Activated CD4-positive, alpha-beta T cell treated with anti-CD3 and anti-CD28 coated beads for 36 hours (primary cell): ENCODE results near the gene FAM3D. TPM values are rescaled to one million over a fixed set of nuclear protein-coding genes. Genes with fewer than 3 reads are reported as not detected.

Experiments
- ATAC-seq: fragments of 200-7000 bp; cut with Tn5 transposase; one replicate; pipeline ENCODE4 v1.10.0; 2021; ENCODE audit warnings: mild to moderate bottlenecking, moderate library complexity
- CTCF ChIA-PET: fragments of 350-600 bp; sonication (Branson Sonifier 250); formaldehyde crosslinking; loops from one replicate; lab custom pipeline; 2021; ENCODE audit warnings: antibody characterized with exemption; lab: Charles Lee
- POLR2A ChIA-PET: fragments of 350-600 bp; sonication (Branson Sonifier 250); formaldehyde crosslinking; loops from one replicate; lab custom pipeline; 2021; ENCODE audit warnings: antibody characterized with exemption, inconsistent platforms; lab: Charles Lee
- DNase-seq: peaks from one replicate; pipeline ENCODE4 v3.0.0-alpha.2; 2020
- H3K27ac Mint-ChIP-seq: one replicate; pipeline ENCODE4 v1.8.0; 2021; ENCODE audit warnings: mixed read lengths
- H3K27me3 Mint-ChIP-seq: one replicate; pipeline ENCODE4 v1.8.0; 2021; ENCODE audit warnings: mixed read lengths
- H3K36me3 Mint-ChIP-seq: one replicate; pipeline ENCODE4 v1.8.0; 2021; ENCODE audit warnings: low read depth, mixed read lengths
- H3K4me1 Mint-ChIP-seq: one replicate; pipeline ENCODE4 v1.8.0; 2021; ENCODE audit warnings: mixed read lengths
- H3K4me3 Mint-ChIP-seq: one replicate; pipeline ENCODE4 v1.8.0; 2021; ENCODE audit warnings: mild to moderate bottlenecking, moderate library complexity, mixed read lengths
- H3K9me3 Mint-ChIP-seq: one replicate; pipeline ENCODE4 v1.8.0; 2021; ENCODE audit warnings: low read depth, mixed read lengths
- intact Hi-C, 2 experiments: fragments of 100-400 bp; cut with DNase I in 1 of 2; cut with micrococcal nuclease in 1 of 2; formaldehyde crosslinking; loops; one replicate each; pipeline versions ENCODE4 v1.14.2 to v1.15.1; 2022 to 2024; cut with DNase I, micrococcal nuclease
- total RNA-seq, 2 experiments: library from RNA; stranded (reverse); gene quantifications; one replicate each; pipeline ENCODE4 v1.2.3, GENCODE V29; 2021

FAM3D gene
- total RNA-seq, 2 experiments from 2014 or later, result not detected

DNA sequence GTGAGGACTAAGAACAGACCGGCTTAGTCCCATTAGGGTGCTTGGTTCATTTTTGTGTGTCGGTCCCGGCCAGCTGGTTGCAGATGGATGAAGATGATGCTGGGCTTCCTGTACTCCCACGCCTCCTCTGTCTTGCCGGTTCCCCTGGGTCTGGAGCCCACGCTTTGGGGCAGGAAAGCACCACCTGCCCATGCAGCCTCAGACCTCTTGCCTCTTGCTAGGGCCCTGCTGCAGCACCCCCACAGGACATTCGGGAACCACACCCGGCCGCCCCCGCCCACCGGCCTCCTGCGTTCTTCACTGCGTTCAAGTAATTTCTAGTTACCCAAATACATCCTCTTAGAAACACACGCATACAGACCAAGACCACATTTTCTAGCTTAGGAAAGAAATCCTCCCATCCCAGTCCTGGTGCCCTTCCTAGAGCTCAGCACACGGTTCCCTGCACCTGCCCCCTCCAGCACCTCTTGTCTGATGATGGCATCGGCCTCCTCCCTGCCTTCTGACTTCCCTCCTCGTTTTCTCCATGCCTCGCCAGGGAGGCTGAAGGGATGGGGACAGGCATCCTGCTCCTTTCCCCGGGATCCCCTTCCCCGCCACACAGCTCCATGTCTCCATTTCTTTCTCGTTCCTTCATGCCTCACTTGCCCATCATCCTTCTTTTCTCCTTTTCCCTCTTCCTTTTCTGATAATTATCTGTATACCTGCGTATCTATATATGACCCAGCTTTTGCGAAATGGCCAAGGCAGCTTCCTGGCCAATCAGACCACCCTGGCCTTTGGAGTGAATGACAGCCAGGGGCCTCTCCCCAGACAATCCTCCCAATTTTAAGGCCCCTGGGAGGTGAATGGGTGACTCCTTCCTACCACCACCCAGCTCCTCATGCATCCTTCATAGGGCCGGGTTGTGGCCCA lies 30.9 kb downstream of the FAM3D start:
- Mint-ChIP-seq H3K9me3 (no peaks in the 10 kb centered on the region), H3K36me3 (no peaks in the 10 kb centered on the region), H3K4me3 (no peak overlapping the region), H3K27me3 (peaks cover 7% of the 10 kb centered on the region), H3K4me1 (no peaks in the 10 kb centered on the region), H3K27ac (no peak overlapping the region)
- intact Hi-C loops, result no loop called here
- POLR2A ChIA-PET, result no interaction called here
- CTCF ChIA-PET, result interaction anchor here (0.6 to 1.0 kb wide), 3 partner anchors 96 to 491 kb away, joined by 3 to 4 read pairs (median 3); no protein-coding TSS in a partner anchor
- DNase-seq, result no peak
- ATAC-seq, result no peak

GRCh38 chr3:58633157-58633865 lies 33.3 kb downstream of the FAM3D start:
- H3K9me3 Mint-ChIP-seq, result no peaks in the 10 kb centered on the region
- no peak for ATAC-seq
- H3K4me3 Mint-ChIP-seq, result no peak overlapping the region
- no peak for DNase-seq
- no peaks in the 10 kb centered on the region for H3K36me3 Mint-ChIP-seq
- intact Hi-C loops, result no loop called here
- POLR2A ChIA-PET, result no interaction called here
- no peak overlapping the region for H3K27ac Mint-ChIP-seq
- CTCF ChIA-PET, result interaction anchor here (0.7 to 1.4 kb wide), 5 partner anchors 8 to 410 kb away, joined by 3 to 6 read pairs (median 3); partner anchors contain the start of genes HTD2 and RPP14
- peaks cover 7% of the 10 kb centered on the region for H3K27me3 Mint-ChIP-seq
- no peaks in the 10 kb centered on the region for H3K4me1 Mint-ChIP-seq

DNA sequence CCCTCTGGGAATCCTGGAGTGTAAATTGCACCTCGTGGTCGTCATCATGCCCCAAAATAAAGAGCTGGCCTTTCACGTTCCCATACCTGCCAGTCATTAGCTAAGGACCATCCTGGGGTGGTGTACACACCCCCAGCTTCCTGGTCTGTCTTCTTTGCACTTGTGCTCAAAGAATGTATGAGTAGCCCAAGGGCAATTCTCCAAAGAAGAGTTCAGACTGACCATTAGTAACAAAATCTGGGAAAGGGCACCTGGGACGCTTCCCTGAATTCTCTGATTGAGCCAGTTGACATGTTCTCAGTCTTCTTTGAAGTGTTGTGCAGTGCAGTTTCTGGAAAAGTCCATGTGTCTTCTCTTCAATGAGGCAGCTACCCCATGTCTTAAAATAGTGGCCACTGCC lies 34.8 kb downstream of the FAM3D start:
- ChIA-PET CTCF (interaction anchor here (0.8 to 4.5 kb wide), 5 partner anchors 8 to 423 kb away, joined by 3 to 94 read pairs (median 4); no protein-coding TSS in a partner anchor), POLR2A (no interaction called here)
- Mint-ChIP-seq H3K4me3 (no peak overlapping the region), H3K4me1 (no peaks in the 10 kb centered on the region), H3K9me3 (no peaks in the 10 kb centered on the region), H3K36me3 (no peaks in the 10 kb centered on the region), H3K27me3 (peaks cover 7% of the 10 kb centered on the region), H3K27ac (no peak overlapping the region)
- intact Hi-C loops, result loop anchor here (2.0 kb wide), 2 partner anchors 325 to 445 kb away; partner anchors contain the start of genes HTD2 (in 1 of the 2) and RPP14 (in 1 of the 2)
- DNase-seq (no peak), ATAC-seq (no peak)

GRCh38 chr3:58630710-58631092 lies 35.9 kb downstream of the FAM3D start:
- no peak for ATAC-seq
- intact Hi-C loops, result loop anchor here (1.0 to 2.0 kb wide), 6 partner anchors 62 to 444 kb away; partner anchors contain the start of genes HTD2 (in 2 of the 2) and RPP14 (in 2 of the 2)
- Mint-ChIP-seq H3K9me3 (no peaks in the 10 kb centered on the region), H3K27me3 (peaks cover 5% of the 10 kb centered on the region), H3K27ac (no peak overlapping the region), H3K36me3 (no peaks in the 10 kb centered on the region), H3K4me3 (no peak overlapping the region), H3K4me1 (no peaks in the 10 kb centered on the region)
- CTCF ChIA-PET, result interaction anchor here (0.6 to 4.5 kb wide), 26 partner anchors 9 to 453 kb away, joined by 3 to 94 read pairs (median 5); partner anchors contain the start of gene HTD2
- DNase-seq, result no peak
- POLR2A ChIA-PET, result interaction anchor here (1.0 kb wide), 1 partner anchor 61 kb away, joined by 3 read pairs; no protein-coding TSS in a partner anchor

DNA sequence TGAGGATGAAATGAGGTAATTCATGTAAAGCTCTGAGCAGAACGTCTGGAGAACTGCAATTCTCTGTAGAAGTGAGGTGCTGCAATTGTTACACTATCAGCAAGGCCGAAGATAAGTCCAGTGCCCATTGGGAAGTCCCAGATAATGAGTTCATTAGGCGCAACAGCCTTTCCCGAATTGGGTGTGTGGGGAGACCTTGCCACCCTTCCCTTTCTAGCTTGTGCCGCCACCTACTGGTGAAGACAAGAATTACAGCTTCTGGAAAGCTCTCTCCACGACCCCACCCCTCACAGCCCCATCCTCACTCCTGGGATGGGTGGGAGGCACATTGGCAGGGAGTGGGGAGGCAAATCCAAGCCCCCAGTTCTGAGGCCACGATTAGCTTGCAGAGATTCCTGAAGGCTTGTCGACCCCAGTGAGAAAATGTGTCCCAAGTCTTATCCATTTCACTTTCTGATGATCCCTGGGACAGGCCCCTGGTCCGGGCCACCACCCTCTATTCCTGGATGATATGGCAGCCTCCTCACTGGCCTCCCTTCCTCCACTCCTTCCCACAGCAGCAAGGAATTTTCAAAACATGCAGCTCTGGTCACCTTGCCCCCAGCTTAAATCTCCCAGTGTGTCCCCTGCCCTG lies 36.4 kb downstream of the FAM3D start:
- Mint-ChIP-seq H3K4me1 (no peaks in the 10 kb centered on the region), H3K4me3 (no peak overlapping the region), H3K27me3 (peaks cover 5% of the 10 kb centered on the region), H3K9me3 (no peaks in the 10 kb centered on the region), H3K27ac (no peak overlapping the region), H3K36me3 (no peaks in the 10 kb centered on the region)
- DNase-seq, result peak; percentile 77
- intact Hi-C loops, result loop anchor here (1.0 to 2.0 kb wide), 6 partner anchors 62 to 443 kb away; partner anchors contain the start of genes HTD2 (in 2 of the 2) and RPP14 (in 2 of the 2)
- CTCF ChIA-PET, result interaction anchor here (0.6 to 4.5 kb wide), 27 partner anchors 10 to 1459 kb away, joined by 3 to 94 read pairs (median 5); partner anchors contain the start of gene HTD2
- POLR2A ChIA-PET, result interaction anchor here (0.9 to 1.0 kb wide), 2 partner anchors 60 to 63 kb away, joined by 3 to 4 read pairs; no protein-coding TSS in a partner anchor
- ATAC-seq, result peak; percentile 66

DNA sequence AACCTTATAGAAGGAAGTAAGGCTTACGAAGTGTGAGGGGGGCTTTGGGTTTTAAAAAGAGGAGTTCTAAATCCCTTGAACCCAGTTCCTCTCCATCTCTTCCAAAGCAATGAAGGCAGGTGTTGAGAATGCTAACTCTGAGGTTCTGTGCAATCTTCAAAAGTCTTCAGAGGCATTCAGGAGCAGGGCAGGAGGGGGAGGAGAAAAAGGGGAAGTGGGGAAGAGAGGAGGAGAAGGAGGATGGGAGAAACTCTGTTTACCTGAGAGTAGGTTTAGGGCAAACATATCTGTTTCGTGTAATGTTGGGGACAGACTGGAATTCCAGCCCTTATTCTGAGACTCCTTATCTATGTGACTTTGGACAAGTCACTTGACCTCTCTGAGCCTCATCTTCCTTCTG lies 36.9 kb downstream of the FAM3D start:
- no peaks in the 10 kb centered on the region for H3K9me3 Mint-ChIP-seq
- H3K27me3 Mint-ChIP-seq, result peaks cover 5% of the 10 kb centered on the region
- no peak for DNase-seq
- H3K4me3 Mint-ChIP-seq, result no peak overlapping the region
- no peak overlapping the region for H3K27ac Mint-ChIP-seq
- H3K36me3 Mint-ChIP-seq, result no peaks in the 10 kb centered on the region
- intact Hi-C loops, result loop anchor here (1.0 to 5.0 kb wide), 7 partner anchors 61 to 452 kb away; partner anchors contain the start of genes HTD2 (in 2 of the 2) and RPP14 (in 2 of the 2)
- ChIA-PET CTCF (interaction anchor here (0.6 to 4.5 kb wide), 23 partner anchors 10 to 1459 kb away, joined by 3 to 94 read pairs (median 5); partner anchors contain the start of gene HTD2), POLR2A (interaction anchor here (0.9 to 1.0 kb wide), 2 partner anchors 60 to 63 kb away, joined by 3 to 4 read pairs; no protein-coding TSS in a partner anchor)
- no peaks in the 10 kb centered on the region for H3K4me1 Mint-ChIP-seq
- ATAC-seq, result no peak

DNA sequence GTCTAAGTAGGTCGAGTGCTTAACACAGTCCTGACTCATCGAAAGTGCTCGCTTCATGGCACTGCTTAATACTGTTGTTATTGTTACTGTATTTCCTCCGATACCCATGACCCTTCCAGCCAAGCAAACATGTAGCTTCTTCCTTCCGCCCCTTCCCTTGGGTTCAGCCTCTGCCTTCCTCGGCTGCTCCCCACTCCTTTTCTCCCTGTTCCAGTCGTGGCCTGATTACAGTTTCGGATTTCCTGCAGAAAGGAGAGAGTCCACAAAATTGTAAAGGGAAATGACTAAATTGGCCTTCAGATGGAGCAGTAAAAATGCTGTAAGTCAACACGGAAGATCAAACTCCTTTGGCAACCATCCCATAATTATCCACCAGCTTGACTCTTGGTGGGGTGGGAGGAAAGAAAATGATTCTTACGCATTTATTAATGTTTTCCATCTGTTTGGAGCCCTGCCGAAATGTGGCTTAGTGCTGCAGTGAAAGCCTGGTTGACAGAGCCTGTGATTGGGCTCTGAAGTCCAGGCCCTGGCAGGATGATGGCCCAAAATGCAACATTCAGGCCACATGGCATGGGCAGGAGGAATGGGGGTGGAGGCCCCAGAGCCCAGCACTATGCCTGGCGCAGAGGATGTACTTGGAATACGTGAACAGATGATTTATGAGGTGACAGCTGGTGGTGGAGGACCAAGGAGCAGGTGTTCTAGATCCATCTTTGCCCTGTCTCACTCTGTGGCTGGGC lies 37.6 kb downstream of the FAM3D start:
- no peak overlapping the region for H3K4me3 Mint-ChIP-seq
- no peaks in the 10 kb centered on the region for H3K4me1 Mint-ChIP-seq
- ChIA-PET CTCF (interaction anchor here (0.9 to 4.5 kb wide), 6 partner anchors 11 to 62 kb away, joined by 3 to 31 read pairs (median 5); no protein-coding TSS in a partner anchor), POLR2A (no interaction called here)
- DNase-seq (no peak), ATAC-seq (no peak)
- H3K27me3 Mint-ChIP-seq, result peaks cover 5% of the 10 kb centered on the region
- no peaks in the 10 kb centered on the region for H3K9me3 Mint-ChIP-seq
- intact Hi-C loops, result loop anchor here in 1 of 2 experiments (5.0 kb wide), 1 partner anchor 452 kb away; no protein-coding TSS in a partner anchor
- no peak overlapping the region for H3K27ac Mint-ChIP-seq
- no peaks in the 10 kb centered on the region for H3K36me3 Mint-ChIP-seq

DNA sequence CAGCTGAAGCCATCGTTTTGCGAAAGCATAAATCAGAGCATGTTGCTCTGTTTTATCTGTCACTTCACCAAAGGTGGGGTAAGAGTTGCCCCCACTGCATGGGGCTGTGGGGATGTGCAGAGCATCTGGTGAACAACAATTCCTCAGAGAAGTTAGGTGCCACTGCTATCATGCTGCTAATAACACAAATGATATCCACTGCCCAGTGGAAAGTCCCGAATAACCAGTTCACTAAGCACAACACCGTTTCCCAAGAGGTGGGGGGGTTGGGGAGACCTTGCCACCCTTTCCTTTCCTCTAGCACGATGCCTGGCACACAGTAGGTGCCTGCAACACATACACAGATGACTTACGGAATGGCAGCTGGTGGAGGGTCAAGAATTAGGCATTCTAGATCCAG lies 38.6 kb downstream of the FAM3D start:
- no peak overlapping the region for H3K27ac Mint-ChIP-seq
- H3K36me3 Mint-ChIP-seq, result no peaks in the 10 kb centered on the region
- no peaks in the 10 kb centered on the region for H3K9me3 Mint-ChIP-seq
- intact Hi-C loops, result loop anchor here in 1 of 2 experiments (5.0 kb wide), 1 partner anchor 451 kb away; no protein-coding TSS in a partner anchor
- ChIA-PET CTCF (interaction anchor here (0.6 to 1.2 kb wide), 4 partner anchors 11 to 213 kb away, joined by 3 to 4 read pairs (median 3); no protein-coding TSS in a partner anchor), POLR2A (no interaction called here)
- H3K4me1 Mint-ChIP-seq, result no peaks in the 10 kb centered on the region
- H3K27me3 Mint-ChIP-seq, result peaks cover 5% of the 10 kb centered on the region
- ATAC-seq (no peak), DNase-seq (no peak)
- H3K4me3 Mint-ChIP-seq, result no peak overlapping the region

- intact Hi-C loops, result loop anchor here in 1 of 2 experiments (5.0 kb wide), 1 partner anchor 450 kb away; no protein-coding TSS in a partner anchor
- Mint-ChIP-seq H3K27me3 (peaks cover 5% of the 10 kb centered on the region), H3K36me3 (no peaks in the 10 kb centered on the region), H3K27ac (no peak overlapping the region), H3K9me3 (no peaks in the 10 kb centered on the region), H3K4me1 (no peaks in the 10 kb centered on the region), H3K4me3 (no peak overlapping the region)
- DNase-seq (no peak), ATAC-seq (no peak)
- CTCF ChIA-PET, result interaction anchor here (0.6 to 0.8 kb wide), 2 partner anchors 11 to 213 kb away, joined by 3 read pairs; no protein-coding TSS in a partner anchor
- POLR2A ChIA-PET, result no interaction called here
Observed at GRCh38 chr3:58627570-58627885, 39.0 kb downstream of the FAM3D start.
